IMR-90 (cell line): ENCODE measurements around the gene MAPKAP1. TPM values are rescaled to one million over a fixed set of nuclear protein-coding genes. Genes with fewer than 3 reads are reported as not detected.

Experiments used
- ATAC-seq: fragments of 200-7000 bp; cut with Tn5 transposase; 2 replicates; pipeline ENCODE4 v1.9.1; 2020; ENCODE audit warnings: low read depth, mild to moderate bottlenecking, moderate library complexity
- BruUV-seq: library from RNA; stranded (reverse); fragments of 400-500 nt; replicated peaks from 2 replicates; lab custom pipeline; 2021; lab: Mats Ljungman, UMichigan
- CTCF ChIA-PET: fragments of 300-600 bp; formaldehyde crosslinking; extraction: SDS; loops from one replicate; lab custom pipeline; 2021; ENCODE audit warnings: antibody characterized with exemption; lab: Yijun Ruan, JAX
- POLR2A ChIA-PET: fragments of 300-600 bp; sonication (Branson Sonifier 250); formaldehyde crosslinking; loops from one replicate; lab custom pipeline; 2022; ENCODE audit warnings: antibody characterized with exemption; ENCODE audit not compliant: unreplicated experiment; lab: Charles Lee
- DNase-seq: peaks from one replicate; pipeline ENCODE4 v3.0.0; 2013
- H2AFZ ChIP-seq: replicated peaks from 2 replicates; pipeline ENCODE3; 2013; ENCODE audit warnings: low read length, mild to moderate bottlenecking; ENCODE audit not compliant: poor library complexity
- H2AK5ac ChIP-seq: 2 replicates; pipeline ENCODE4 v1.6.1; 2013; ENCODE audit warnings: low read depth, low read length, inconsistent platforms
- H2AK9ac ChIP-seq: replicated peaks from 2 replicates; pipeline ENCODE3; 2013; ENCODE audit warnings: mild to moderate bottlenecking, low read depth, low read length, moderate library complexity; ENCODE audit not compliant: poor library complexity
- H2BK120ac ChIP-seq: 2 replicates; pipeline ENCODE4 v1.6.1; 2013; ENCODE audit warnings: low read depth, low read length, inconsistent platforms
- H2BK15ac ChIP-seq: 3 replicates; pipeline ENCODE4 v1.6.1; 2013; ENCODE audit warnings: low read depth, low read length, inconsistent platforms
- H2BK20ac ChIP-seq: 2 replicates; pipeline ENCODE4 v1.6.1; 2013; ENCODE audit warnings: low read depth, mild to moderate bottlenecking, inconsistent platforms, low read length, moderate library complexity
- H2BK5ac ChIP-seq: 2 replicates; pipeline ENCODE4 v1.6.1; 2013; ENCODE audit warnings: mild to moderate bottlenecking, low read depth, low read length, inconsistent platforms; ENCODE audit not compliant: poor library complexity, severe bottlenecking
- H3K14ac ChIP-seq: replicated peaks from 2 replicates; pipeline ENCODE4 v1.6.1; 2013; ENCODE audit warnings: low read depth, low read length, inconsistent platforms
- H3K18ac ChIP-seq: 2 replicates; pipeline ENCODE4 v1.6.1; 2013; ENCODE audit warnings: low read depth, low read length, control low read depth
- H3K23ac ChIP-seq: 2 replicates; pipeline ENCODE4 v1.6.1; 2013; ENCODE audit warnings: low read depth, low read length, inconsistent platforms
- H3K27ac ChIP-seq: 2 replicates; pipeline ENCODE4 v1.5.1; 2013; ENCODE audit warnings: mild to moderate bottlenecking, control low read depth, low read length; ENCODE audit not compliant: insufficient read depth
- H3K27me3 ChIP-seq: 2 replicates; pipeline ENCODE4 v1.6.1; 2013; ENCODE audit warnings: low read length; ENCODE audit not compliant: control insufficient read depth, insufficient read depth
- H3K36me3 ChIP-seq: 2 replicates; pipeline ENCODE4 v1.6.1; 2013; ENCODE audit warnings: low read length, mixed read lengths; ENCODE audit not compliant: control insufficient read depth, insufficient read depth
- H3K4ac ChIP-seq: 2 replicates; pipeline ENCODE4 v1.6.1; 2013; ENCODE audit warnings: low read depth, low read length, inconsistent platforms
- H3K4me1 ChIP-seq: 2 replicates; pipeline ENCODE4 v1.6.1; 2013; ENCODE audit warnings: low read length, mixed read lengths; ENCODE audit not compliant: control insufficient read depth, insufficient read depth
- H3K4me2 ChIP-seq: 2 replicates; pipeline ENCODE4 v1.6.1; 2013; ENCODE audit warnings: low read depth, mild to moderate bottlenecking, control low read depth, low read length, moderate library complexity
- H3K4me3 ChIP-seq: 2 replicates; pipeline ENCODE4 v1.5.1; 2013; ENCODE audit warnings: low read depth, mild to moderate bottlenecking, control low read depth, low read length, moderate library complexity; ENCODE audit not compliant: insufficient read depth
- H3K56ac ChIP-seq: 2 replicates; pipeline ENCODE4 v1.6.1; 2013; ENCODE audit warnings: low read length, inconsistent platforms; ENCODE audit not compliant: insufficient read depth; ENCODE audit errors: extremely low read depth
- H3K79me1 ChIP-seq, 2 experiments: 2 replicates each; pipeline ENCODE4 v1.6.1; 2013; ENCODE audit warnings: low read length in 2 of 2, inconsistent platforms in 1 of 2, low read depth in 1 of 2
- H3K9ac ChIP-seq: 2 replicates; pipeline ENCODE4 v1.6.1; 2013; ENCODE audit warnings: low read depth, low read length, control low read depth
- H3K9me1 ChIP-seq: 2 replicates; pipeline ENCODE4 v1.6.1; 2013; ENCODE audit warnings: low read length, inconsistent platforms; ENCODE audit not compliant: insufficient read depth
- H3K9me3 ChIP-seq: 2 replicates; pipeline ENCODE4 v1.6.1; 2013; ENCODE audit warnings: low read length; ENCODE audit not compliant: control insufficient read depth, insufficient read depth
- H4K20me1 ChIP-seq: 2 replicates; pipeline ENCODE4 v1.6.1; 2013; ENCODE audit warnings: low read length, inconsistent platforms; ENCODE audit not compliant: insufficient read depth
- H4K5ac ChIP-seq: 2 replicates; pipeline ENCODE4 v1.6.1; 2013; ENCODE audit warnings: mild to moderate bottlenecking, low read depth, low read length, control low read depth
- H4K8ac ChIP-seq, 2 experiments: 2 replicates each; pipeline ENCODE4 v1.6.1; 2013; ENCODE audit warnings: low read depth in 2 of 2, low read length in 2 of 2, control low read depth in 1 of 2, inconsistent platforms in 1 of 2
- H4K91ac ChIP-seq: 2 replicates; pipeline ENCODE4 v1.6.1; 2013; ENCODE audit warnings: low read depth, low read length, inconsistent platforms; ENCODE audit not compliant: insufficient read depth
- BHLHE40 ChIP-seq: fragments of 150-350 bp; IDR thresholded peaks from 2 replicates; pipeline ENCODE4 v1.6.1; 2016; ENCODE audit warnings: mild to moderate bottlenecking, low read depth, low read length
- CEBPB ChIP-seq: IDR thresholded peaks from 2 replicates; pipeline ENCODE4 v1.6.1; 2012; ENCODE audit warnings: low read depth, low read length, improper control_type of control experiment
- CHD1 ChIP-seq: IDR thresholded peaks from 2 replicates; pipeline ENCODE4 v1.6.1; 2012; ENCODE audit warnings: low read depth, low read length, improper control_type of control experiment
- CTCF ChIP-seq: conservative IDR thresholded peaks from 2 replicates; pipeline ENCODE4 v1.5.1; 2012; ENCODE audit warnings: mild to moderate bottlenecking, low read depth, low read length, improper control_type of control experiment
- FOS ChIP-seq: fragments of 150-350 bp; IDR thresholded peaks from 2 replicates; pipeline ENCODE4 v1.6.1; 2016; ENCODE audit warnings: low read depth, low read length
- MAFK ChIP-seq: IDR thresholded peaks from 2 replicates; pipeline ENCODE4 v1.6.1; 2012; ENCODE audit warnings: low read depth, low read length, improper control_type of control experiment
- MAZ ChIP-seq: IDR thresholded peaks from 2 replicates; pipeline ENCODE4 v1.6.1; 2012; ENCODE audit warnings: low read depth, mild to moderate bottlenecking, low read length, improper control_type of control experiment, moderate library complexity, borderline replicate concordance
- MXI1 ChIP-seq: IDR thresholded peaks from 2 replicates; pipeline ENCODE4 v1.6.1; 2012; ENCODE audit warnings: low read depth, mild to moderate bottlenecking, low read length, moderate library complexity, borderline replicate concordance
- NFE2L2 ChIP-seq: fragments of 150-350 bp; IDR thresholded peaks from 2 replicates; pipeline ENCODE4 v1.6.1; 2016; ENCODE audit warnings: low read depth, mild to moderate bottlenecking, low read length
- POLR2A ChIP-seq: IDR thresholded peaks from 2 replicates; pipeline ENCODE4 v1.6.1; 2012; ENCODE audit warnings: mild to moderate bottlenecking, low read depth, low read length
- RAD21 ChIP-seq: IDR thresholded peaks from 2 replicates; pipeline ENCODE4 v1.6.1; 2012; ENCODE audit warnings: low read length, improper control_type of control experiment
- RCOR1 ChIP-seq: IDR thresholded peaks from 2 replicates; pipeline ENCODE4 v1.6.1; 2012; ENCODE audit warnings: mild to moderate bottlenecking, low read length, improper control_type of control experiment; ENCODE audit not compliant: insufficient replicate concordance
- RFX5 ChIP-seq: IDR thresholded peaks from 2 replicates; pipeline ENCODE4 v1.8.0; 2012; ENCODE audit warnings: low read depth, mild to moderate bottlenecking, low read length, moderate library complexity
- SMC3 ChIP-seq: fragments of 150-350 bp; IDR thresholded peaks from 2 replicates; pipeline ENCODE4 v1.6.1; 2016; ENCODE audit warnings: low read depth, mild to moderate bottlenecking, antibody characterized with exemption, low read length, moderate library complexity
- USF2 ChIP-seq: fragments of 150-350 bp; IDR thresholded peaks from 2 replicates; pipeline ENCODE4 v1.6.1; 2017; ENCODE audit warnings: mild to moderate bottlenecking, antibody characterized with exemption, low read length, low read depth
- WGBS, 2 experiments: methylation state at CpG; one replicate each; pipeline versions ENCODE4 v1.1.5 to v1.1.7; 2013; ENCODE audit warnings: missing lambda C conversion rate in 2 of 2; ENCODE audit not compliant: insufficient read length in 1 of 2; ENCODE audit errors: extremely low coverage in 2 of 2; 5-methylcytosine and 5-hydroxymethylcytosine counted together
- dilution Hi-C: fragments of 300-500 bp; cut with HindIII; formaldehyde crosslinking; loops from one replicate; pipeline ENCODE4 v1.14.3; 2018; ENCODE audit warnings: low sequenced_read_pairs; ENCODE audit not compliant: unreplicated experiment
- in situ Hi-C: fragments of 300-500 bp; cut with MboI; formaldehyde crosslinking; loops from 3 replicates; pipeline ENCODE4 v1.14.3; 2019; ENCODE audit warnings: low sequenced_read_pairs, inconsistent platforms, mixed read lengths
- intact Hi-C: fragments of 100-400 bp; cut with micrococcal nuclease; formaldehyde crosslinking; loops from 2 replicates; pipeline ENCODE4 v1.10.0; 2022
- polyA plus RNA-seq, 3 experiments: library from polyadenylated mRNA; depleted of rRNA; stranded (reverse); fragments of >200 nt; gene quantifications; 2 replicates each; pipeline ENCODE4 v1.2.3, GENCODE V29; 2012; ENCODE audit warnings: low replicate concordance in 1 of 3
- total RNA-seq: library from RNA; depleted of rRNA; stranded (reverse); fragments of >200 nt; gene quantifications from 2 replicates; pipeline ENCODE4 v1.2.3, GENCODE V29; 2012
- TF ChIP-seq, protein P1 (sequence below): fragments of 150-350 bp; IDR thresholded peaks from 2 replicates; pipeline ENCODE4 v1.6.1; 2016; ENCODE audit warnings: low read depth, mild to moderate bottlenecking, low read length, moderate library complexity, borderline replicate concordance

The MAPKAP1 gene
- total and polyA plus RNA-seq, 2 of the 4 experiments (the other 2 are of a cell fraction) = 87.2 to 158 TPM

DNA sequence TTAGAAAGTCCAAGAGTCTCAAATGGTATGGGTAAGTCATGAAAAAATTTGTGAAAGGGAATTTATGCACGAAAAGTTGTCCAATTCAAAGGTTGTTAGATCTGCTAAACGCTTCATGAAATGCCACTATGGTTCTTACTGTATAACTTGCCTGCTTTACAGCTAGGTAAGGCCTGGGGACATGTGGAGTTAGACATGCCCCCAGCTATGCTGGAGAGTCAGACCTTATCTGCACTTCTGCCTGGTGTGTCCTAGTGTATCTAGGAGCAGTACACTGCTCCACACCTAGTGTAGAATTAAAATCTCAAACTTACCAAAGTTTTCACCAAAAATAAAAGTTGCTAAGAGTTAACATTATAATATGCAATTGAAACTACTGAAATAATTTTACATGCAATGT lies 136.8 kb downstream of the MAPKAP1 start:
- no peak overlapping the region for H2BK5ac ChIP-seq
- BruUV-seq = no TSS peak
- peaks cover 35 to 36% of the 10 kb centered on the region in 2 experiments for H3K79me1 ChIP-seq
- dilution Hi-C loops (no loop called here), intact Hi-C loops (no loop called here), in situ Hi-C loops (loop anchor here (25.0 kb wide), 1 partner anchor 667 kb away; no protein-coding TSS in a partner anchor)
- H3K56ac ChIP-seq = no peak overlapping the region
- no peak overlapping the region for H2BK15ac ChIP-seq
- H3K9me1 ChIP-seq = no peaks in the 10 kb centered on the region
- no peak overlapping the region for H3K23ac ChIP-seq
- H3K14ac ChIP-seq = no peak overlapping the region
- no peak overlapping the region for H2BK120ac ChIP-seq
- H2AFZ ChIP-seq = no peak overlapping the region
- no peaks in the 10 kb centered on the region for H3K27me3 ChIP-seq
- no peak for DNase-seq
- H3K36me3 ChIP-seq = no peaks in the 10 kb centered on the region
- no peak overlapping the region for H3K4me3 ChIP-seq
- H3K27ac ChIP-seq = no peak overlapping the region
- H3K4me1 ChIP-seq = peaks cover 3% of the 10 kb centered on the region; the same call in 1 of the 2 replicates
- TF ChIP-seq CEBPB = no peak
- TF ChIP-seq MAZ = no peak
- TF ChIP-seq RCOR1 = no peak
- no peak for TF ChIP-seq MAFK
- no peak for TF ChIP-seq NFE2L2
- no peak for TF ChIP-seq CTCF
- TF ChIP-seq CHD1 = no peak
- no peak for TF ChIP-seq MXI1
- TF ChIP-seq FOS = no peak
- TF ChIP-seq RFX5 = no peak
- no peak for TF ChIP-seq SMC3
- TF ChIP-seq BHLHE40 = no peak
- no peak for TF ChIP-seq RAD21
- TF ChIP-seq USF2 = no peak
- no peak for TF ChIP-seq POLR2A
- TF ChIP-seq, protein P1, sequence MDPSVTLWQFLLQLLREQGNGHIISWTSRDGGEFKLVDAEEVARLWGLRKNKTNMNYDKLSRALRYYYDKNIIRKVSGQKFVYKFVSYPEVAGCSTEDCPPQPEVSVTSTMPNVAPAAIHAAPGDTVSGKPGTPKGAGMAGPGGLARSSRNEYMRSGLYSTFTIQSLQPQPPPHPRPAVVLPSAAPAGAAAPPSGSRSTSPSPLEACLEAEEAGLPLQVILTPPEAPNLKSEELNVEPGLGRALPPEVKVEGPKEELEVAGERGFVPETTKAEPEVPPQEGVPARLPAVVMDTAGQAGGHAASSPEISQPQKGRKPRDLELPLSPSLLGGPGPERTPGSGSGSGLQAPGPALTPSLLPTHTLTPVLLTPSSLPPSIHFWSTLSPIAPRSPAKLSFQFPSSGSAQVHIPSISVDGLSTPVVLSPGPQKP = no peak
- no peak for ATAC-seq
- no peaks in the 10 kb centered on the region; the same call in 1 of the 2 replicates for H3K9me3 ChIP-seq
- no peak overlapping the region for H4K91ac ChIP-seq
- WGBS, 2 experiments = 86% methylated on average over 1 of the region's 2 CpGs; no CpG with 5 or more reads in 1 of the 2 experiments
- H2BK20ac ChIP-seq = no peak overlapping the region
- H4K8ac ChIP-seq = no peak overlapping the region
- no peak overlapping the region for H3K18ac ChIP-seq
- no peak overlapping the region for H3K4me2 ChIP-seq
- no peaks in the 10 kb centered on the region for H4K20me1 ChIP-seq
- H2AK9ac ChIP-seq = no peak overlapping the region
- no peak overlapping the region for H3K9ac ChIP-seq
- ChIA-PET POLR2A (no interaction called here), CTCF (interaction anchor here (1.7 kb wide), 1 partner anchor 12 kb away, joined by 4 read pairs; no protein-coding TSS in a partner anchor)
- no peak overlapping the region for H4K5ac ChIP-seq
- no peak overlapping the region for H3K4ac ChIP-seq
- no peak overlapping the region for H2AK5ac ChIP-seq
